OCI-LY3 (cell line): ENCODE data around the gene TRIM42.

Experiments
- H2AFZ ChIP-seq: fragments of 200-600, 300-600 bp; shearing (Covaris generic); 2 replicates; pipeline ENCODE4 v1.6.0; 2014; ENCODE audit warnings: antibody characterized with exemption, low read depth, low read length
- H3K27ac ChIP-seq: fragments of 200-600, 300-600 bp; sonication (generic); 2 replicates; pipeline ENCODE4 v1.5.1; 2014; ENCODE audit warnings: mild to moderate bottlenecking, low read length, moderate library complexity, mixed read lengths
- H3K27me3 ChIP-seq: fragments of 200-600, 300-600 bp; sonication (generic); 2 replicates; pipeline ENCODE4 v1.6.1; 2014; ENCODE audit warnings: low read depth, low read length, mixed read lengths
- H3K36me3 ChIP-seq: fragments of 200-600, 300-600 bp; sonication (generic); replicated peaks from 2 replicates; pipeline ENCODE3; 2014; ENCODE audit warnings: low read depth, low read length, mixed read lengths
- H3K4me1 ChIP-seq: fragments of 300-600, 200-600 bp; sonication (generic); 2 replicates; pipeline ENCODE4 v1.6.1; 2014; ENCODE audit warnings: low read length, mixed read lengths
- H3K4me2 ChIP-seq: fragments of 200-600, 300-600 bp; sonication (generic); 2 replicates; pipeline ENCODE4 v1.6.1; 2014; ENCODE audit warnings: low read length, mixed read lengths
- H3K4me3 ChIP-seq: fragments of 300-600, 200-600 bp; sonication (generic); 2 replicates; pipeline ENCODE4 v1.5.1; 2014; ENCODE audit warnings: antibody characterized with exemption, mild to moderate bottlenecking, low read length, moderate library complexity
- H3K79me2 ChIP-seq: fragments of 300-600, 200-600 bp; shearing (Covaris generic); 2 replicates; pipeline ENCODE4 v1.6.1; 2014; ENCODE audit warnings: mild to moderate bottlenecking, low read length, mixed read lengths
- H3K9ac ChIP-seq: fragments of 300-600, 200-600 bp; shearing (Covaris generic); 2 replicates; pipeline ENCODE4 v1.6.0; 2014; ENCODE audit warnings: mild to moderate bottlenecking, low read length, moderate library complexity
- H3K9me3 ChIP-seq: fragments of 200-600, 300-600 bp; shearing (Covaris generic); 2 replicates; pipeline ENCODE4 v1.6.1; 2014; ENCODE audit warnings: low read length, mixed read lengths; ENCODE audit not compliant: insufficient read depth
- H4K20me1 ChIP-seq: fragments of 200-600, 300-600 bp; sonication (generic); 2 replicates; pipeline ENCODE4 v1.6.1; 2016; ENCODE audit warnings: low read length, mixed read lengths; ENCODE audit not compliant: insufficient read depth
- CTCF ChIP-seq: fragments of 200-600, 300-600 bp; sonication (generic); IDR thresholded peaks from 2 replicates; pipeline ENCODE4 v1.5.1; 2014; ENCODE audit warnings: antibody characterized with exemption, low read length, low read depth
- EZH2phosphoT487 ChIP-seq: fragments of 200-600 bp; shearing (Covaris generic); IDR thresholded peaks from 2 replicates; pipeline ENCODE4 v1.6.1; 2018; ENCODE audit warnings: antibody characterized with exemption, mixed run types, low read depth

Gene TRIM42

GRCh38 chr3:140655678-140656077 is 22.2 kb upstream of the TRIM42 start:
- H3K9me3 ChIP-seq = no peaks in the 10 kb centered on the region
- H3K4me1 ChIP-seq = peaks cover 10% of the 10 kb centered on the region
- H3K9ac ChIP-seq = no peak overlapping the region
- TF ChIP-seq EZH2phosphoT487 (no peak), CTCF (no peak)
- no peaks in the 10 kb centered on the region for H3K27me3 ChIP-seq
- H3K4me2 ChIP-seq = no peak overlapping the region
- no peaks in the 10 kb centered on the region for H3K36me3 ChIP-seq
- no peak overlapping the region for H3K4me3 ChIP-seq
- no peak overlapping the region for H2AFZ ChIP-seq
- no peaks in the 10 kb centered on the region for H3K79me2 ChIP-seq
- H4K20me1 ChIP-seq = no peaks in the 10 kb centered on the region
- no peak overlapping the region for H3K27ac ChIP-seq

GRCh38 chr3:140664111-140664510 is 13.8 kb upstream of the TRIM42 start:
- H2AFZ ChIP-seq = no peak overlapping the region
- no peaks in the 10 kb centered on the region for H3K79me2 ChIP-seq
- H3K4me3 ChIP-seq = no peak overlapping the region
- no peaks in the 10 kb centered on the region for H3K36me3 ChIP-seq
- H3K27ac ChIP-seq = no peak overlapping the region
- H3K9ac ChIP-seq = no peak overlapping the region
- TF ChIP-seq EZH2phosphoT487 (no peak), CTCF (no peak)
- H3K4me1 ChIP-seq = peaks cover 6% of the 10 kb centered on the region; the same call in 1 of the 2 replicates
- no peak overlapping the region for H3K4me2 ChIP-seq
- H3K9me3 ChIP-seq = no peaks in the 10 kb centered on the region
- no peaks in the 10 kb centered on the region for H4K20me1 ChIP-seq
- no peaks in the 10 kb centered on the region for H3K27me3 ChIP-seq

DNA sequence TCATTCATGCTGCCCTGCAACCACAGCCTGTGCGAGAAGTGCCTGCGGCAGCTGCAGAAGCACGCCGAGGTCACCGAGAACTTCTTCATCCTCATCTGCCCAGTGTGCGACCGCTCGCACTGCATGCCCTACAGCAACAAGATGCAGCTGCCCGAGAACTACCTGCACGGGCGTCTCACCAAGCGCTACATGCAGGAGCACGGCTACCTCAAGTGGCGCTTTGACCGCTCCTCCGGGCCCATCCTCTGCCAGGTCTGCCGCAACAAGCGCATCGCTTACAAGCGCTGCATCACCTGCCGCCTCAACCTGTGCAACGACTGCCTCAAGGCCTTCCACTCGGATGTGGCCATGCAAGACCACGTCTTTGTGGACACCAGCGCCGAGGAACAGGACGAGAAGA is 4.7 kb downstream of the TRIM42 start:
- Histone ChIP-seq H3K27me3 (no peaks in the 10 kb centered on the region), H3K79me2 (no peaks in the 10 kb centered on the region), H4K20me1 (no peaks in the 10 kb centered on the region), H3K4me1 (peaks cover 35% of the 10 kb centered on the region), H3K4me3 (no peak overlapping the region), H3K36me3 (no peaks in the 10 kb centered on the region), H3K9ac (no peak overlapping the region), H2AFZ (no peak overlapping the region), H3K4me2 (no peak overlapping the region), H3K9me3 (no peaks in the 10 kb centered on the region), H3K27ac (no peak overlapping the region)
- TF ChIP-seq CTCF (no peak), EZH2phosphoT487 (no peak)

DNA sequence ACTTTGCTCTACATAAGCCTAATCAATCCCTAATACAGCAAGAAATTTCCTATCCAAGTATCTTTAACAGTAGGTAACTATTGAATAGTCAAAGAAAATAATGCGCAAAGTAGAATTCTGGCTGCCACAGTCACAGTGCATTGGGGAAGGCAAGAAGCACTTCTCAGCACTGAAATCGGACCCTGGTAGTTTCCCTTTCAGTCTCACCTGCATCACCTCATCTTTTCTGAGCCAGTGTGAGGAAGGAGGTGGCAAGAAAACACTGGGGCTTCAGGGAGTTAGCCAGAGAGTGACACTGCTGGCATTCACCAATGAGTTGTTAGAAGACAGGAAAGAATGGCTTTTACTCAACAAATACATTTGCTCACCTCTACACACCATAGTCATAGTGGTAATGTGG is 8.3 kb downstream of the TRIM42 start:
- H3K27me3 ChIP-seq = no peaks in the 10 kb centered on the region
- H4K20me1 ChIP-seq = no peaks in the 10 kb centered on the region
- no peak overlapping the region for H3K27ac ChIP-seq
- H3K4me2 ChIP-seq = no peak overlapping the region
- H3K9me3 ChIP-seq = no peaks in the 10 kb centered on the region
- no peak overlapping the region for H3K9ac ChIP-seq
- H3K79me2 ChIP-seq = no peaks in the 10 kb centered on the region
- H2AFZ ChIP-seq = no peak overlapping the region
- TF ChIP-seq CTCF = no peak
- no peak for TF ChIP-seq EZH2phosphoT487
- peaks cover 12% of the 10 kb centered on the region; the same call in 1 of the 2 replicates for H3K4me1 ChIP-seq
- no peak overlapping the region for H3K4me3 ChIP-seq
- no peaks in the 10 kb centered on the region for H3K36me3 ChIP-seq
